Endothelial cell of umbilical vein (primary cell): Measurements from ENCODE around the gene EIF4E1B. TPM values are rescaled to one million over a fixed set of nuclear protein-coding genes. Genes with fewer than 3 reads are reported as not detected.

Source experiments
- BruUV-seq: library from RNA; stranded (reverse); fragments of 400-500 nt; replicated peaks from 2 replicates; lab custom pipeline; 2021; lab: Mats Ljungman, UMichigan
- CTCF ChIA-PET: fragments of 300-600, 350-600 bp; sonication (Branson Sonifier 250); formaldehyde crosslinking; loops from one replicate; lab custom pipeline; 2021; ENCODE audit warnings: antibody characterized with exemption, inconsistent platforms; lab: Charles Lee
- POLR2A ChIA-PET: fragments of 300-600, 350-600 bp; sonication (Branson Sonifier 250); formaldehyde crosslinking; loops from one replicate; lab custom pipeline; 2021; ENCODE audit warnings: antibody characterized with exemption, inconsistent platforms; lab: Charles Lee
- DNase-seq: peaks from one replicate; pipeline ENCODE4 v3.0.0-alpha.2; 2011; ENCODE audit warnings: low read depth, low spot score
- FAIRE-seq: peaks from 2 replicates; lab custom pipeline; 2011; peaks lifted over from hg19 to GRCh38; lab: Jason Lieb, UNC
- H2AFZ ChIP-seq: 2 replicates; pipeline ENCODE4 v1.6.0; 2012; ENCODE audit warnings: low read depth, low read length, control low read depth, inconsistent platforms
- H3K27ac ChIP-seq: 2 replicates; pipeline ENCODE4 v1.5.1; 2011; ENCODE audit warnings: low read depth, mild to moderate bottlenecking, control low read depth, low read length, moderate library complexity; ENCODE audit not compliant: insufficient read depth
- H3K27me3 ChIP-seq, 2 experiments: 2 replicates each; pipeline versions ENCODE4 v1.6.0 to v1.6.1; 2011; ENCODE audit warnings: low read length in 2 of 2, mixed read lengths in 1 of 2; ENCODE audit not compliant: control insufficient read depth in 2 of 2, insufficient read depth in 2 of 2
- H3K36me3 ChIP-seq, 2 experiments: 2 replicates in 1 of 2; 3 replicates in 1 of 2; pipeline ENCODE4 v1.5.1; 2011; ENCODE audit warnings: low read length in 2 of 2, mild to moderate bottlenecking in 1 of 2, moderate library complexity in 1 of 2; ENCODE audit not compliant: control insufficient read depth in 2 of 2, insufficient read depth in 2 of 2; ENCODE audit errors: extremely low read depth in 1 of 2
- H3K4me1 ChIP-seq: 3 replicates; pipeline ENCODE4 v1.5.1; 2011; ENCODE audit warnings: mild to moderate bottlenecking, low read length; ENCODE audit not compliant: control insufficient read depth, insufficient read depth; ENCODE audit errors: extremely low read depth
- H3K4me2 ChIP-seq: 2 replicates; pipeline ENCODE4 v1.6.1; 2011; ENCODE audit warnings: low read length, control low read depth, mixed read lengths; ENCODE audit not compliant: insufficient read depth
- H3K4me3 ChIP-seq, 3 experiments: fragments of 200-600 bp in 1 of 3; sonication (generic), shearing (Covaris generic) in 1 of 3; replicated peaks in 1 of 3; 2 replicates each; pipeline ENCODE4 v1.5.1; 2011 to 2016; ENCODE audit warnings: control low read depth in 3 of 3, low read length in 3 of 3, mild to moderate bottlenecking in 2 of 3, inconsistent platforms in 1 of 3, low read depth in 1 of 3, moderate library complexity in 1 of 3; ENCODE audit not compliant: insufficient read depth in 1 of 3
- H3K79me2 ChIP-seq: 2 replicates; pipeline ENCODE4 v1.6.0; 2012; ENCODE audit warnings: low read length, inconsistent platforms; ENCODE audit not compliant: control insufficient read depth, insufficient read depth
- H3K9ac ChIP-seq: replicated peaks from 2 replicates; pipeline ENCODE3; 2011; ENCODE audit warnings: low read length, control low read depth; ENCODE audit not compliant: insufficient read depth; ENCODE audit errors: extremely low read depth
- H3K9me1 ChIP-seq: replicated peaks from 3 replicates; pipeline ENCODE4 v1.6.0; 2011; ENCODE audit warnings: mild to moderate bottlenecking, low read length; ENCODE audit not compliant: control insufficient read depth, insufficient read depth; ENCODE audit errors: extremely low read depth
- H3K9me3 ChIP-seq: replicated peaks from 2 replicates; pipeline ENCODE4 v1.5.1; 2012; ENCODE audit warnings: low read length, inconsistent platforms; ENCODE audit not compliant: control insufficient read depth, insufficient read depth
- H4K20me1 ChIP-seq: replicated peaks from 2 replicates; pipeline ENCODE3; 2011; ENCODE audit warnings: mild to moderate bottlenecking, low read length; ENCODE audit not compliant: control insufficient read depth, insufficient read depth; ENCODE audit errors: extremely low read depth
- EZH2 ChIP-seq: IDR thresholded peaks from 2 replicates; pipeline ENCODE4 v1.6.1; 2012; ENCODE audit warnings: borderline replicate concordance, low read depth, mild to moderate bottlenecking, moderate library complexity, low read length, inconsistent platforms; ENCODE audit not compliant: severe bottlenecking
- FOS ChIP-seq: IDR thresholded peaks from 2 replicates; pipeline ENCODE4 v1.6.1; 2011; ENCODE audit warnings: mild to moderate bottlenecking, low read length, moderate library complexity, borderline replicate concordance; ENCODE audit not compliant: insufficient read depth
- GATA2 ChIP-seq: IDR thresholded peaks from 2 replicates; pipeline ENCODE4 v1.7.0; 2011; ENCODE audit warnings: low read depth, mild to moderate bottlenecking, moderate library complexity, mixed read lengths, low read length; ENCODE audit not compliant: insufficient read length, insufficient read depth
- JUN ChIP-seq: IDR thresholded peaks from 2 replicates; pipeline ENCODE4 v1.6.1; 2011; ENCODE audit warnings: borderline replicate concordance, low read depth; ENCODE audit not compliant: insufficient read length, insufficient read depth
- MYC ChIP-seq: IDR thresholded peaks from one replicate; pipeline ENCODE4 v1.6.1; 2011; ENCODE audit warnings: mild to moderate bottlenecking, low read depth, low read length
- POLR2A ChIP-seq: IDR thresholded peaks from 2 replicates; pipeline ENCODE4 v1.6.1; 2012; ENCODE audit warnings: low read depth, mild to moderate bottlenecking, control low read depth, low read length
- POLR2AphosphoS5 ChIP-seq: IDR thresholded peaks from 2 replicates; pipeline ENCODE4 v1.6.1; 2012; ENCODE audit warnings: low read depth, mild to moderate bottlenecking, control low read depth, low read length, moderate library complexity; ENCODE audit not compliant: insufficient read depth
- dilution Hi-C: fragments of 300-500 bp; cut with MboI; formaldehyde crosslinking; loops from one replicate; pipeline ENCODE4 v1.15.0; 2019; ENCODE audit warnings: low sequenced_read_pairs; ENCODE audit not compliant: extremely low pct_ligation_motif_present
- intact Hi-C: fragments of 100-400 bp; cut with micrococcal nuclease; formaldehyde crosslinking; loops from one replicate; pipeline ENCODE4 v1.10.0; 2022
- polyA plus RNA-seq, 4 experiments: library from polyadenylated mRNA; depleted of rRNA in 3 of 4; stranded (reverse) in 3 of 4; unstranded in 1 of 4; fragments of >200 nt; gene quantifications; 2 replicates each; pipeline versions ENCODE4 v1.2.1 to v1.2.3, GENCODE V29; 2011 to 2012; ENCODE audit warnings: missing spikeins in 1 of 4
- total RNA-seq: library from RNA; stranded (reverse); gene quantifications from 2 replicates; pipeline ENCODE4 v1.2.3, GENCODE V29; 2021
- TF ChIP-seq, protein P1 (sequence below): IDR thresholded peaks from 2 replicates; pipeline ENCODE4 v1.6.1; 2011; ENCODE audit not compliant: insufficient read depth, insufficient read length
- TF ChIP-seq, protein P2 (sequence below), 2 donors: IDR thresholded peaks; 1 replicate in 1 of 2; 2 replicates in 1 of 2; pipeline ENCODE4 v1.5.1; 2011; ENCODE audit warnings: low read length in 2 of 2, mild to moderate bottlenecking in 2 of 2, moderate library complexity in 2 of 2, control low read depth in 1 of 2, inconsistent platforms in 1 of 2, low read depth in 1 of 2; ENCODE audit not compliant: insufficient read depth in 1 of 2; ENCODE audit errors: extremely low read depth in 1 of 2

EIF4E1B gene
- total and polyA plus RNA-seq, 2 donors (not counting 3 experiments of a cell fraction or from before 2014, with no cell fraction given), result not detected

GRCh38 chr5:176639208-176639607 lies 8.7 kb downstream of the EIF4E1B start:
- H3K36me3 ChIP-seq, result no peaks in the 10 kb centered on the region
- no peak for TF ChIP-seq JUN
- TF ChIP-seq, protein P1, sequence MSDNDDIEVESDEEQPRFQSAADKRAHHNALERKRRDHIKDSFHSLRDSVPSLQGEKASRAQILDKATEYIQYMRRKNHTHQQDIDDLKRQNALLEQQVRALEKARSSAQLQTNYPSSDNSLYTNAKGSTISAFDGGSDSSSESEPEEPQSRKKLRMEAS, result no peak
- TF ChIP-seq, protein P2, sequence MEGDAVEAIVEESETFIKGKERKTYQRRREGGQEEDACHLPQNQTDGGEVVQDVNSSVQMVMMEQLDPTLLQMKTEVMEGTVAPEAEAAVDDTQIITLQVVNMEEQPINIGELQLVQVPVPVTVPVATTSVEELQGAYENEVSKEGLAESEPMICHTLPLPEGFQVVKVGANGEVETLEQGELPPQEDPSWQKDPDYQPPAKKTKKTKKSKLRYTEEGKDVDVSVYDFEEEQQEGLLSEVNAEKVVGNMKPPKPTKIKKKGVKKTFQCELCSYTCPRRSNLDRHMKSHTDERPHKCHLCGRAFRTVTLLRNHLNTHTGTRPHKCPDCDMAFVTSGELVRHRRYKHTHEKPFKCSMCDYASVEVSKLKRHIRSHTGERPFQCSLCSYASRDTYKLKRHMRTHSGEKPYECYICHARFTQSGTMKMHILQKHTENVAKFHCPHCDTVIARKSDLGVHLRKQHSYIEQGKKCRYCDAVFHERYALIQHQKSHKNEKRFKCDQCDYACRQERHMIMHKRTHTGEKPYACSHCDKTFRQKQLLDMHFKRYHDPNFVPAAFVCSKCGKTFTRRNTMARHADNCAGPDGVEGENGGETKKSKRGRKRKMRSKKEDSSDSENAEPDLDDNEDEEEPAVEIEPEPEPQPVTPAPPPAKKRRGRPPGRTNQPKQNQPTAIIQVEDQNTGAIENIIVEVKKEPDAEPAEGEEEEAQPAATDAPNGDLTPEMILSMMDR (IDR thresholded peaks at IDR 0.05; ENCODE audit: extremely low read depth in 1 of 2, insufficient read depth in 1 of 2, low read depth in 1 of 2, low read length in 2 of 2), result no peak
- no peak for TF ChIP-seq POLR2A
- no peak for TF ChIP-seq POLR2AphosphoS5
- no peak for TF ChIP-seq EZH2
- TF ChIP-seq FOS, result no peak
- no peak for TF ChIP-seq MYC
- no peak for TF ChIP-seq GATA2
- H3K9me1 ChIP-seq, result no peaks in the 10 kb centered on the region
- ChIA-PET CTCF (interaction anchor here (1.6 to 2.0 kb wide), 2 partner anchors 14 to 22 kb away, joined by 3 to 9 read pairs; no protein-coding TSS in a partner anchor), POLR2A (no interaction called here)
- DNase-seq, result no peak
- dilution Hi-C loops, result no loop called here
- BruUV-seq, result no TSS peak
- no peak overlapping the region for H3K9ac ChIP-seq
- intact Hi-C loops, result no loop called here
- H4K20me1 ChIP-seq, result no peaks in the 10 kb centered on the region
- no peak for FAIRE-seq
- no peak overlapping the region for H3K27ac ChIP-seq
- no peak overlapping the region for H3K4me3 ChIP-seq
- peaks cover 10 to 17% of the 10 kb centered on the region in 2 experiments for H3K27me3 ChIP-seq
- H3K4me2 ChIP-seq, result no peak overlapping the region
- H3K79me2 ChIP-seq, result no peaks in the 10 kb centered on the region
- H3K4me1 ChIP-seq, result no peaks in the 10 kb centered on the region
- H2AFZ ChIP-seq, result no peak overlapping the region
- no peaks in the 10 kb centered on the region for H3K9me3 ChIP-seq
